SU-DHL-6 (cell line): Measurements from ENCODE around the gene PIP5K1B.

ENCODE experiments used
- H2AFZ ChIP-seq: fragments of 200-600 bp; sonication (generic); 2 replicates; pipeline ENCODE4 v1.6.1; 2014; ENCODE audit warnings: low read depth, mild to moderate bottlenecking, moderate library complexity, mixed read lengths, antibody characterized with exemption, low read length; ENCODE audit not compliant: severe bottlenecking
- H3F3A ChIP-seq: fragments of 200-600 bp; shearing (Covaris generic); 2 replicates; pipeline ENCODE4 v1.6.0; 2016; ENCODE audit warnings: antibody characterized with exemption, mild to moderate bottlenecking; ENCODE audit not compliant: insufficient read depth
- H3K27ac ChIP-seq: fragments of 200-600 bp; sonication (generic); 2 replicates; pipeline ENCODE4 v1.5.1; 2016; ENCODE audit warnings: low read depth, mild to moderate bottlenecking, low read length, moderate library complexity, mixed read lengths
- H3K27me3 ChIP-seq: fragments of 200-600 bp; sonication (generic), shearing (Covaris generic); 2 replicates; pipeline ENCODE4 v1.6.0; 2014; ENCODE audit warnings: mild to moderate bottlenecking, low read length
- H3K36me3 ChIP-seq: fragments of 200-600 bp; sonication (generic); 2 replicates; pipeline ENCODE4 v1.6.1; 2014; ENCODE audit warnings: mild to moderate bottlenecking, low read length, mixed read lengths
- H3K4me2 ChIP-seq: fragments of 300-600, 200-600 bp; shearing (Covaris generic), sonication (generic); 2 replicates; pipeline ENCODE4 v1.6.0; 2014; ENCODE audit warnings: low read length, low read depth, mild to moderate bottlenecking; ENCODE audit not compliant: poor library complexity, severe bottlenecking
- H3K4me3 ChIP-seq: fragments of 200-600 bp; sonication (generic); 2 replicates; pipeline ENCODE4 v1.5.1; 2014; ENCODE audit warnings: antibody characterized with exemption, low read length, mild to moderate bottlenecking, mixed read lengths; ENCODE audit not compliant: insufficient read depth, poor library complexity, severe bottlenecking
- H3K79me2 ChIP-seq: fragments of 200-600 bp; sonication (generic); 2 replicates; pipeline ENCODE4 v1.6.1; 2014; ENCODE audit warnings: mild to moderate bottlenecking, low read length, moderate library complexity; ENCODE audit not compliant: insufficient read depth
- H3K9ac ChIP-seq: fragments of 200-600 bp; sonication (generic); 2 replicates; pipeline ENCODE4 v1.7.0; 2014; ENCODE audit warnings: mild to moderate bottlenecking, low read length
- H3K9me2 ChIP-seq: fragments of 200-600 bp; sonication (generic); replicated peaks from 2 replicates; pipeline ENCODE4 v1.6.1; 2014; ENCODE audit warnings: low read length; ENCODE audit not compliant: insufficient read depth
- H3K9me3 ChIP-seq: fragments of 200-600 bp; sonication (generic); 2 replicates; pipeline ENCODE4 v1.6.1; 2014; ENCODE audit warnings: low read length, mixed read lengths; ENCODE audit not compliant: insufficient read depth
- H4K20me1 ChIP-seq: fragments of 200-600 bp; sonication (generic); 2 replicates; pipeline ENCODE4 v1.6.1; 2014; ENCODE audit warnings: low read depth, mild to moderate bottlenecking, antibody characterized with exemption, low read length, moderate library complexity, mixed read lengths
- EZH2phosphoT487 ChIP-seq: fragments of 200-600 bp; sonication (generic), shearing (Covaris generic); conservative IDR thresholded peaks from 2 replicates; pipeline ENCODE4 v1.6.1; 2018; ENCODE audit warnings: mild to moderate bottlenecking, antibody characterized with exemption, low read length, moderate library complexity, mixed read lengths
- TF ChIP-seq, protein P1 (sequence below): fragments of 200-600 bp; sonication (generic); IDR thresholded peaks from one replicate; pipeline ENCODE4 v1.5.1; 2017; ENCODE audit warnings: antibody characterized with exemption, mild to moderate bottlenecking, low read length, moderate library complexity; ENCODE audit not compliant: insufficient read depth, poor library complexity, severe bottlenecking

The PIP5K1B gene

DNA sequence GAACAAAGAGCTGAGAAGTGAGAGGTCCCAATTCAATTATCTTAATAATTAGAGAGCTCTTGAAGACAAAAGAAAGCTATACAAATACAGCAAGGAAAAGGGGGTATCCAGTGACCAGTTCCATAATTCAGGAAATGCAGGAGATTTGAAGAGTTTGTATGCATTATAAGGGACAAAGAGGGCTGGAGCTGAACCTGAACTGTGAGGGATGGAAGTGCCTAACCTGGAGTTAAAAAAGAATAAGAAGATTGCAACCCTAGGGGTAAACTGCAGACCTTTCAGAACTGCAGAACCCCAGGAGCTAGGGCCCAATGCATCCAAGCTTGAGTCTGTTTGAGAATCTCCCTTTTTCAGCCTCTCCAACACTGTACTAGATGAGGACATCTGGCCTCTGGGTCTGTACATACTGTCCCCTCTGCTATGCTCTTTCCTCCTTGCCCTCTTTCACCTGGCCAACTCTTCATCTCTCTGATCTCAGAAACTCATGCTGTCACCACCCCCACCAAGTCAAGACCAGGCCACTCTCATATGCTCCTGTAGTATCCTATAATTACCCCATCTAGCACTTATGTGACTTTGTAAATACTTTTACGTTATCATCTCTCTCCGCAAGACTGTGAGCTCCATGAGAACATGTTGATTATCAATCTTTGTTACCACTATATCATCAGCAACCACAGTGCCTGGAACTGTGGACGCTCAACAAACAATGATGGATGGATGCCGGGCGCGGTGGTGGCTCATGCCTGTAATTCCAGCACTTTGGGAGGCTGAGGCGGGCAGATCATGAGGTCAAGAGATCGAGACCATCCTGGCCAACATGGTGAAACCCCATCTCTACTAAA, 315.5 kb downstream of the PIP5K1B start:
- Histone ChIP-seq H3K9ac (no peak overlapping the region), H3K9me3 (no peaks in the 10 kb centered on the region), H4K20me1 (no peaks in the 10 kb centered on the region), H3K9me2 (no peaks in the 10 kb centered on the region), H3K4me2 (no peak overlapping the region), H3K4me3 (no peak overlapping the region), H3K36me3 (no peaks in the 10 kb centered on the region), H3K27me3 (no peaks in the 10 kb centered on the region), H3K79me2 (no peaks in the 10 kb centered on the region), H3F3A (no peaks in the 10 kb centered on the region), H2AFZ (no peak overlapping the region), H3K27ac (no peak overlapping the region)
- TF ChIP-seq, protein P1, sequence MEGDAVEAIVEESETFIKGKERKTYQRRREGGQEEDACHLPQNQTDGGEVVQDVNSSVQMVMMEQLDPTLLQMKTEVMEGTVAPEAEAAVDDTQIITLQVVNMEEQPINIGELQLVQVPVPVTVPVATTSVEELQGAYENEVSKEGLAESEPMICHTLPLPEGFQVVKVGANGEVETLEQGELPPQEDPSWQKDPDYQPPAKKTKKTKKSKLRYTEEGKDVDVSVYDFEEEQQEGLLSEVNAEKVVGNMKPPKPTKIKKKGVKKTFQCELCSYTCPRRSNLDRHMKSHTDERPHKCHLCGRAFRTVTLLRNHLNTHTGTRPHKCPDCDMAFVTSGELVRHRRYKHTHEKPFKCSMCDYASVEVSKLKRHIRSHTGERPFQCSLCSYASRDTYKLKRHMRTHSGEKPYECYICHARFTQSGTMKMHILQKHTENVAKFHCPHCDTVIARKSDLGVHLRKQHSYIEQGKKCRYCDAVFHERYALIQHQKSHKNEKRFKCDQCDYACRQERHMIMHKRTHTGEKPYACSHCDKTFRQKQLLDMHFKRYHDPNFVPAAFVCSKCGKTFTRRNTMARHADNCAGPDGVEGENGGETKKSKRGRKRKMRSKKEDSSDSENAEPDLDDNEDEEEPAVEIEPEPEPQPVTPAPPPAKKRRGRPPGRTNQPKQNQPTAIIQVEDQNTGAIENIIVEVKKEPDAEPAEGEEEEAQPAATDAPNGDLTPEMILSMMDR: no peak
- TF ChIP-seq EZH2phosphoT487: no peak

DNA sequence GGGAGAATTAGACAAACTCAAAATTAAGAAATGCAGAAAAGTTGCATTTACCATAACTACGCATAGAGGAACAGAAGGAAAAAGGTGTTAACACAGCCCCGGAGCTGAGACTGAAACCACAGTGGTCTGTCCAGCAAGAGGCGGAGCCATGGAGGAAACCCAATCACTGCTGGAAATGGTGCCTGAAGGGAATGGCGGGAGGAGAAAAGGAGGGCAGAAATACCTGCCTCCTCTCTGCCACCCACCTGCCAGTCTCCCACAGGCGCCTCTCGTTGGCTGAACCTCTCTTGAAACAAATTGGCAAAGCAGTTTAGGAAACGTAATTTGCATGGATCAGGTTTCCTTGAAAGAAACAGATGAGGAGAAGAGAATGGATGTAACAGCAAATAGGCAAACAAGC, 318.6 kb downstream of the PIP5K1B start:
- H3K27ac ChIP-seq: no peak overlapping the region
- H3K4me3 ChIP-seq: no peak overlapping the region
- H3K9me3 ChIP-seq: no peaks in the 10 kb centered on the region
- H2AFZ ChIP-seq: no peak overlapping the region
- no peaks in the 10 kb centered on the region for H3K27me3 ChIP-seq
- H3K9ac ChIP-seq: no peak overlapping the region
- no peaks in the 10 kb centered on the region for H3F3A ChIP-seq
- no peaks in the 10 kb centered on the region for H3K36me3 ChIP-seq
- no peak overlapping the region for H3K4me2 ChIP-seq
- TF ChIP-seq EZH2phosphoT487: no peak
- TF ChIP-seq, protein P1: no peak
- H4K20me1 ChIP-seq: no peaks in the 10 kb centered on the region
- no peaks in the 10 kb centered on the region for H3K79me2 ChIP-seq
- H3K9me2 ChIP-seq: no peaks in the 10 kb centered on the region

GRCh38 chr9:69027355-69028097, 322.5 kb downstream of the PIP5K1B start:
- Histone ChIP-seq H3K9me3 (no peaks in the 10 kb centered on the region), H3K36me3 (no peaks in the 10 kb centered on the region), H4K20me1 (no peaks in the 10 kb centered on the region), H3K9me2 (no peaks in the 10 kb centered on the region), H3K27ac (no peak overlapping the region), H3K79me2 (no peaks in the 10 kb centered on the region), H3K4me2 (no peak overlapping the region), H3F3A (no peaks in the 10 kb centered on the region), H3K9ac (no peak overlapping the region), H3K27me3 (no peaks in the 10 kb centered on the region), H3K4me3 (no peak overlapping the region), H2AFZ (no peak overlapping the region)
- TF ChIP-seq, protein P1: peak; percentile 60
- TF ChIP-seq EZH2phosphoT487: no peak
